ENCODE data around the gene ST6GAL1. TPM values are rescaled to one million over a fixed set of nuclear protein-coding genes. Genes with fewer than 3 reads are reported as not detected.

The ST6GAL1 gene
- total RNA-seq, 1 experiment from 2014 or later = 15.6 TPM

GRCh38 chr3:186980989-186981388 lies 50.7 kb downstream of the ST6GAL1 start:
- Histone ChIP-seq H2AFZ (ENCODE audit: low read depth, low read length, poor library complexity, severe bottlenecking) (no peak overlapping the region), H3K9ac (ENCODE audit: low read length) (no peak overlapping the region), H3K27ac (ENCODE audit: low read depth, low read length) (no peak overlapping the region), H3K4me2 (ENCODE audit: low read length) (no peak overlapping the region), H4K20me1 (ENCODE audit: insufficient read depth) (no peaks in the 10 kb centered on the region), H3K36me3 (ENCODE audit: control insufficient read depth in 1 of 2, insufficient read depth in 2 of 2, low read length in 2 of 2) (no peaks in the 10 kb centered on the region), H3K27me3 (ENCODE audit: insufficient read depth, low read length) (no peaks in the 10 kb centered on the region), H3K79me2 (ENCODE audit: insufficient read depth, low read length) (no peaks in the 10 kb centered on the region), H3K9me2 (ENCODE audit: insufficient read depth) (no peaks in the 10 kb centered on the region), H3K4me1 (ENCODE audit: control insufficient read depth in 1 of 2, insufficient read depth in 2 of 2, low read length in 2 of 2) (no peaks in the 10 kb centered on the region), H3K9me3 (ENCODE audit: control insufficient read depth in 1 of 2, insufficient read depth in 1 of 2, low read depth in 1 of 2, low read length in 2 of 2) (no peaks in the 10 kb centered on the region), H3K4me3 (replicated peaks in 1 of 2; ENCODE audit: low read depth in 1 of 2, low read length in 2 of 2) (no peak overlapping the region)
- ATAC-seq = no peak
- ChIA-PET POLR2A (no interaction called here), RAD21 (ENCODE audit: low non-redundant PET in 1 of 2, low total read pairs in 2 of 2, uncharacterized antibody in 2 of 2, unreplicated experiment in 2 of 2) (no interaction called here), CTCF (interaction anchor here (0.6 kb wide), 1 partner anchor 22 kb away, joined by 4 read pairs; no protein-coding TSS in a partner anchor)
- TF ChIP-seq EZH2 (IDR thresholded peaks at IDR 0.05) = no peak
- TF ChIP-seq JUND (IDR thresholded peaks at IDR 0.05) = no peak
- TF ChIP-seq YY1 (IDR thresholded peaks at IDR 0.05; ENCODE audit: extremely low read depth, insufficient replicate concordance, low read depth, low read length) = no peak
- no peak for TF ChIP-seq EGR1 (IDR thresholded peaks at IDR 0.05; ENCODE audit: low read depth)
- TF ChIP-seq EZH2phosphoT487 (IDR thresholded peaks at IDR 0.05; ENCODE audit: borderline replicate concordance) = no peak
- TF ChIP-seq POLR2AphosphoS5 (IDR thresholded peaks at IDR 0.05; ENCODE audit: low read depth, low read length) = no peak
- TF ChIP-seq POLR2A (IDR thresholded peaks at IDR 0.05; ENCODE audit: borderline replicate concordance, extremely low read depth, insufficient read depth, insufficient read length) = no peak
- TF ChIP-seq CBX3 (IDR thresholded peaks at IDR 0.05; ENCODE audit: low read depth) = no peak
- no peak for TF ChIP-seq RAD21 (IDR thresholded peaks at IDR 0.05; ENCODE audit: low read depth)
- TF ChIP-seq, protein P1, sequence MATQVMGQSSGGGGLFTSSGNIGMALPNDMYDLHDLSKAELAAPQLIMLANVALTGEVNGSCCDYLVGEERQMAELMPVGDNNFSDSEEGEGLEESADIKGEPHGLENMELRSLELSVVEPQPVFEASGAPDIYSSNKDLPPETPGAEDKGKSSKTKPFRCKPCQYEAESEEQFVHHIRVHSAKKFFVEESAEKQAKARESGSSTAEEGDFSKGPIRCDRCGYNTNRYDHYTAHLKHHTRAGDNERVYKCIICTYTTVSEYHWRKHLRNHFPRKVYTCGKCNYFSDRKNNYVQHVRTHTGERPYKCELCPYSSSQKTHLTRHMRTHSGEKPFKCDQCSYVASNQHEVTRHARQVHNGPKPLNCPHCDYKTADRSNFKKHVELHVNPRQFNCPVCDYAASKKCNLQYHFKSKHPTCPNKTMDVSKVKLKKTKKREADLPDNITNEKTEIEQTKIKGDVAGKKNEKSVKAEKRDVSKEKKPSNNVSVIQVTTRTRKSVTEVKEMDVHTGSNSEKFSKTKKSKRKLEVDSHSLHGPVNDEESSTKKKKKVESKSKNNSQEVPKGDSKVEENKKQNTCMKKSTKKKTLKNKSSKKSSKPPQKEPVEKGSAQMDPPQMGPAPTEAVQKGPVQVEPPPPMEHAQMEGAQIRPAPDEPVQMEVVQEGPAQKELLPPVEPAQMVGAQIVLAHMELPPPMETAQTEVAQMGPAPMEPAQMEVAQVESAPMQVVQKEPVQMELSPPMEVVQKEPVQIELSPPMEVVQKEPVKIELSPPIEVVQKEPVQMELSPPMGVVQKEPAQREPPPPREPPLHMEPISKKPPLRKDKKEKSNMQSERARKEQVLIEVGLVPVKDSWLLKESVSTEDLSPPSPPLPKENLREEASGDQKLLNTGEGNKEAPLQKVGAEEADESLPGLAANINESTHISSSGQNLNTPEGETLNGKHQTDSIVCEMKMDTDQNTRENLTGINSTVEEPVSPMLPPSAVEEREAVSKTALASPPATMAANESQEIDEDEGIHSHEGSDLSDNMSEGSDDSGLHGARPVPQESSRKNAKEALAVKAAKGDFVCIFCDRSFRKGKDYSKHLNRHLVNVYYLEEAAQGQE (IDR thresholded peaks at IDR 0.05; ENCODE audit: low read depth) = no peak
- TF ChIP-seq SIN3A (IDR thresholded peaks at IDR 0.05; ENCODE audit: low read depth) = no peak
- no peak for TF ChIP-seq FOSL1 (IDR thresholded peaks at IDR 0.05; ENCODE audit: low read depth)
- TF ChIP-seq ZFX (IDR thresholded peaks at IDR 0.05) = no peak
- TF ChIP-seq, protein P2, sequence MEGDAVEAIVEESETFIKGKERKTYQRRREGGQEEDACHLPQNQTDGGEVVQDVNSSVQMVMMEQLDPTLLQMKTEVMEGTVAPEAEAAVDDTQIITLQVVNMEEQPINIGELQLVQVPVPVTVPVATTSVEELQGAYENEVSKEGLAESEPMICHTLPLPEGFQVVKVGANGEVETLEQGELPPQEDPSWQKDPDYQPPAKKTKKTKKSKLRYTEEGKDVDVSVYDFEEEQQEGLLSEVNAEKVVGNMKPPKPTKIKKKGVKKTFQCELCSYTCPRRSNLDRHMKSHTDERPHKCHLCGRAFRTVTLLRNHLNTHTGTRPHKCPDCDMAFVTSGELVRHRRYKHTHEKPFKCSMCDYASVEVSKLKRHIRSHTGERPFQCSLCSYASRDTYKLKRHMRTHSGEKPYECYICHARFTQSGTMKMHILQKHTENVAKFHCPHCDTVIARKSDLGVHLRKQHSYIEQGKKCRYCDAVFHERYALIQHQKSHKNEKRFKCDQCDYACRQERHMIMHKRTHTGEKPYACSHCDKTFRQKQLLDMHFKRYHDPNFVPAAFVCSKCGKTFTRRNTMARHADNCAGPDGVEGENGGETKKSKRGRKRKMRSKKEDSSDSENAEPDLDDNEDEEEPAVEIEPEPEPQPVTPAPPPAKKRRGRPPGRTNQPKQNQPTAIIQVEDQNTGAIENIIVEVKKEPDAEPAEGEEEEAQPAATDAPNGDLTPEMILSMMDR (IDR thresholded peaks at IDR 0.05 in 2 of 3, conservative IDR thresholded peaks at IDR 0.05 in 1 of 3; ENCODE audit: borderline replicate concordance in 1 of 3, insufficient read depth in 1 of 3, low read depth in 2 of 3, low read length in 2 of 3) = no peak
- TF ChIP-seq, protein P3, sequence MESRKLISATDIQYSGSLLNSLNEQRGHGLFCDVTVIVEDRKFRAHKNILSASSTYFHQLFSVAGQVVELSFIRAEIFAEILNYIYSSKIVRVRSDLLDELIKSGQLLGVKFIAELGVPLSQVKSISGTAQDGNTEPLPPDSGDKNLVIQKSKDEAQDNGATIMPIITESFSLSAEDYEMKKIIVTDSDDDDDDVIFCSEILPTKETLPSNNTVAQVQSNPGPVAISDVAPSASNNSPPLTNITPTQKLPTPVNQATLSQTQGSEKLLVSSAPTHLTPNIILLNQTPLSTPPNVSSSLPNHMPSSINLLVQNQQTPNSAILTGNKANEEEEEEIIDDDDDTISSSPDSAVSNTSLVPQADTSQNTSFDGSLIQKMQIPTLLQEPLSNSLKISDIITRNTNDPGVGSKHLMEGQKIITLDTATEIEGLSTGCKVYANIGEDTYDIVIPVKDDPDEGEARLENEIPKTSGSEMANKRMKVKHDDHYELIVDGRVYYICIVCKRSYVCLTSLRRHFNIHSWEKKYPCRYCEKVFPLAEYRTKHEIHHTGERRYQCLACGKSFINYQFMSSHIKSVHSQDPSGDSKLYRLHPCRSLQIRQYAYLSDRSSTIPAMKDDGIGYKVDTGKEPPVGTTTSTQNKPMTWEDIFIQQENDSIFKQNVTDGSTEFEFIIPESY (IDR thresholded peaks at IDR 0.05; ENCODE audit: extremely low read depth, insufficient replicate concordance, low read length) = no peak
- no peak for TF ChIP-seq SP1 (IDR thresholded peaks at IDR 0.05; ENCODE audit: low read depth)
- TF ChIP-seq, protein P4, sequence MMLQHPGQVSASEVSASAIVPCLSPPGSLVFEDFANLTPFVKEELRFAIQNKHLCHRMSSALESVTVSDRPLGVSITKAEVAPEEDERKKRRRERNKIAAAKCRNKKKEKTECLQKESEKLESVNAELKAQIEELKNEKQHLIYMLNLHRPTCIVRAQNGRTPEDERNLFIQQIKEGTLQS (IDR thresholded peaks at IDR 0.05) = no peak
- no peak for TF ChIP-seq CEBPB (IDR thresholded peaks at IDR 0.05; ENCODE audit: low read depth)
- TF ChIP-seq ZNF274 (IDR thresholded peaks at IDR 0.05; ENCODE audit: low read depth, low read length) = no peak
- no peak for TF ChIP-seq ELF1 (IDR thresholded peaks at IDR 0.05; ENCODE audit: borderline replicate concordance, low read depth)
- BruUV-seq (replicated peaks) = no TSS peak
- intact Hi-C loops (cut with micrococcal nuclease) = no loop called here
- no peak for DNase-seq (ENCODE audit: low read depth, low spot score)

All from HCT116 (cell line).